HG03025 (cell line): ENCODE measurements around the gene RPS28.
A peak's percentile ranks its signal among the peaks of the same experiment; 100 is the strongest.

Source experiments
- ATAC-seq: cut with Tn5 transposase; IDR thresholded peaks from one replicate; pipeline ENCODE4 v1.9.1; 2021; ENCODE audit warnings: mild to moderate bottlenecking, moderate library complexity; ENCODE audit not compliant: unreplicated experiment, low FRiP score

RPS28 gene

DNA sequence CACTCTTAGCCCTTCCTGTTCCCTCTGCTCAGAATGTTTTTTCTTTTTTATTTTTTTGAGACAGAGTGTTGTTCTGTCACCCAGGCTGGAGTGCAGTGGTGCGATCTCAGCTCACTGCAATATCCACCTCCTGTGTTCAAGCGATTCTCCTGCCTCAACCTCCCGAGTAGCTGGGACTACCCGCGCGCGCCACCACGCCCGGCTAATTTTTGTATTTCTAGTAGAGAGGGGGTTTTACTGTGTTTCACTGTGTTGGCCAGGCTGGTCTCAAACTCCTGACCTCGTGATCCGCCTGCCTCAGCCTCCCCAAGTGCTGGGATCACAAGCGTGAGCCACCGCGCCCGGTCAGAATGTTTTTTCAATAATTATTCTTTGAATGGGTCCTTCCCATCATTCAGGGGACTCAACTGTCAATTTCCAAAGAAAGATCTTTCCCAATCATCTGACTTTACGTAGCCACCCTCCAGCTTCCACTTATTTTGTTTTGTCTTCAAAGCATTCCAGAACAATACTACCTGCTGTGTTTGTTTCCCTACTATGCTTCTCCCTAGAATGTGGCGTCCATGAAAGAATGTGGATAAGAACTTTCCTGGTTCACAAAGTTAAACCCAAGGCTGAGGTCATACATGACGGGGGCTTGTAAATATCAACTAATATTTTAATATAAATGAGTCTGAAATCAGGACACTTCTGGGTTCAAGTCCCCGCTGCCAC is 1.3 kb upstream of the RPS28 start:
- ATAC-seq: no peak

DNA sequence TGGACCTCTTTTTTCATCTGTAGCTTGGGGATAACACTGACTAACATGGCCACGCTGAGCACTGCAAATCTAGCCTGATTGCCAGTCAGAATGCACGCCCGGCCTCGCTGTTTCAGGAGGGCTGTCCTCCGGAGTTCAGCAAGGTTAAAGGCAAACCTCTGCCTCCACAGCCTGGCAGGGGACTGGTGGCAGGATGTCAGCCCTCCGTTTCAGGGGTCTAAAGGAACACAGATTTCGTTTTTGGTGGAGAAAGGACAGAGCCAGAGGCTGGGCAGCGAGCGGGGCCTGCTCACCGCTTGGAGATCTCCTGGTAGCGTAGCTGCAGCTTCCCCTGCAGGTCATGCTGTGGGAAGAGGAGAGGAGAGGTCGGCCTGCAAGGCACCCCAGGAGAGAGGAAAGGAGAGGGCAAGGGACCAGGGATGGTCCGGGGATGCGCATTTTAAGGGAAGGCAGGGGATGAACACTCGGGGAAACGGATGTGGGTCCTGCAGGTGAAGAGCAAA is 681 bp upstream of the RPS28 start:
- peak; percentile 16 for ATAC-seq

GRCh38 chr19:8321986-8322637 is 816 bp downstream of the RPS28 start:
- no peak for ATAC-seq

DNA sequence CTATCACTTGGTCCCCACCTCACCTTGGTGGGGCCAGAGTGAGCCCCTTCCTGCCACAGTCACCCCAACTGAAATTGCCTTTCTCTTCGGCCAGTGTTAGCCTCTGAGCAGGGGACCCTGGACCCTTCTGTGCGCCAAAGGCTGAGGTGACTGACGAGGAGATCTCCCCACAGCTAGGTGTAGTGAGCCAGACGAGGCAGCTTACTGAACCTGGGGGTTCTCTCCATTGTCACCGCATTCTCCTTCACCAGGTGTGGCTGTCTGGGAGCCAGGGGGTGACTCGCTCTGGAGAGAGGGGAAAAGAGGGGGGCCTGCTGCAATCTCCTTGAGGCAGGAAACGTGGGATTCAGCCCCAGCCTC is 1.3 kb downstream of the RPS28 start:
- no peak for ATAC-seq

DNA sequence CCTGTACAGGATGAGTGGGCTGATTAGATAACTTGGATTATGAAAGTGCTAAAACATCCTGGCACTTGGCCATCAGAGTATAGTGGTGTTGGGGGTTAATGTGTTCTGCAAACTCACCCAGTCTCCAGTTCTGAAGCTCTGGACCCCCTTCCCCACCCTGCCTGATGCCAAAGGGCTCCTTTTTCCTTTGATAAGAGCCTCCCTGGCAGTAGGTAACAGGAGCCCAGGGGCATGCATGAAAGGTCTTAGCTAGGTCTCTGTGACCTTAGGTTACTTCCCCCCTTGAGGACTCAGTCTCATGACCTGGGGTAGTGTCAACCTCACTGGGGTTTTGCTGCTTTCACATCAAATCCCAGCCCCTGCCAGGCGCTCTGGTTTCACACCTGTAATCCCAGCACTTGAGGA is 2.5 kb downstream of the RPS28 start:
- no peak for ATAC-seq

DNA sequence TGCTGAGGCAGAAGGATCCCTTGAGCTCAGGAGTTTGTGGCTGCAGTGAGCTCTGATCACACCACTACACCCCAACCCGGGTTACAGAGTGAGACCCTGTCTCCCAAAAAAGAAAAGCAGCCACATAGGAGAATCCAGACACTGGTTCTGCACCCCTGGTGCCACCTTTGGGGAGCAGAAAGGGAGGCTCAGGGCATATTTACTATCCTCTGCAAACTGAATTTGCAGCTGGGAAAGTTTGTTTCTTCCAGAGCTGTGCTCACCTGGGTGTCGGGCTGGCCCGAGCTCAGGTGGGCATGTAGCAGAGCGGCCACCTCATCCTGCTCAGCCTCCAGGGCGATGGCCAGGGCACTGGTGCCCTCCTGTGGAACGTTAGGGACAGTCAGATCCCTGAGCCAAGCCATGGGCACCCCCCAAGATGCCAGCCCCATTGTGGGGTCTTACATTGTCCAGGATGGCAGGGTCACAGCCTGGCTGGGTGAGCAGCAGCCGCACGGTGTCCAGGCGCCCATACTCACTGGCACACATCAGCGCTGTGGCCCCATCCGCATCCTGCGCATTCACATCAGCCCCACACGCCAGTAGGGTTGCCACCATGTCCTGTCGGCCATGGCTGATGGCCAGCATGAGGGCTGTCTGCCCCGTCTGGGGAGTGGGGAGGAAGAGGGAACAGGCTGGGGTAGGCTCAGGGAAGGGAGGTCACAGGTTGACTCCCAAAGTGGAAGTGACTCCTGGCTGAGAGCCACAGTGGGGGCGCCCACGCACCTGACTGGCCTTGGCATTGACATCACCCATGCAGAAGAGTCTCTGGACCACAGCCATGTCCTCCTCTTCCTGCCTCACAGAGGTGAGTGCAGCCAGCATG is 3.1 kb downstream of the RPS28 start:
- ATAC-seq: no peak

DNA sequence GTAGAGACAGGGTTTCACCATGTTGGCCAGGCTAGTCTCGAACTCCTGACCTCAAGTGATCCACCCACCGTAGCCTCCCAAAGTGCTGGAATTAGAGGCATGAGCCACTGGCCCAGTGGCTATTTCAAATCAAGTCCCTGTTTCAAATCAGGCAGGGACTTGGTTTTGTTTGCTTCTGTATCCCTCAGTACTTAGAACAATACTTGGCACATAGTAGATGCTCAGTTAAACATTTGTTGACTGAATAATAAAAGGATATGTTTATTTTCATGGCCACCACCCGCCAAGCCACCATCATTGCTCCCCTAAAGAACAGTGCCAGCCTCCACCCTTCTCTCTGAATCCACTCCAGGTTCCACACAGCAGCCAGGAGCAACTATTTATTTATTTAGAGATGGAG is 4.2 kb downstream of the RPS28 start:
- no peak for ATAC-seq

GRCh38 chr19:8329996-8330395 is 8.7 kb downstream of the RPS28 start:
- ATAC-seq: no peak

- no peak for ATAC-seq
Observed at GRCh38 chr19:8331263-8331845, 10.1 kb downstream of the RPS28 start.

DNA sequence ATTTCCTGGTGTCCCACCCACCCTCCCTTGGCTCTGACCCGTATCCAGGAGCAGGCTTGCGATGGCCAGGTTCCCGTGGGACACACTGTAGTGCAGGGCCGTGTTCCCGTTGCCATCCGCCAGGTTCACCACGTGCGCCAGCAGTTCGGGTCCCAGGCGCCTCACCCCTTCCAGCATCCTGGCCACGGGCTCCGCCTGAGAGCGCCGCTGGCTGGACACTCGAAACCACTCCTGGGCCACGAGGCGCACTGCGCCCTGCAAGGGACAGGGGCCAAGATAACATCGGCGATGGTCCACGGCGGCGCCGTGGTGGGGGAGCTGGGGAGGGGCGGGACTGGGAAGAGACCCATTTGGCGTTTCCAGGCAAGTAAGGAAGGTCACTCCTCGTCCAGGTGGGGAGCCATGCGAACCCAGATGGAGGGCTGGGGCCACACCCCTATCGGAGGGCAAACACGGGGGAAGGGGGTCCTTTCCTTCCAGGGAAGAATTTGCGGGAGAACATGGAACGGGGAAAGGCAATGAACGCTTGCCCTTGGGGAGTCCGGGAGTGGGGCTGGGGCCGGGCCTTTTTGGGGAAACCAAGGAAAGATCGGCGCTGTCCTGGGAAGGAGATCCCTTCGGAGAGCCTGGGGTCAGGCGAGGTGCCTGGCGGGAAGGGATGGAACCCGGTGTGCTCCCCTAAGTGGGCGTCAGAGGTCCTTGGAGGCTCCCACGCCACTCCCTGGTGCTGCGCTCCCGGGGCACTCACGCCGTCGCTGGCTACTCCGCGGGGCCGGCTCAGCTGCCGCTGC is 11.9 kb downstream of the RPS28 start:
- ATAC-seq: no peak

- ATAC-seq: no peak
Observed at GRCh38 chr19:8333767-8334457, 12.6 kb downstream of the RPS28 start.

- ATAC-seq: no peak
Observed at GRCh38 chr19:8334458-8335342, 13.4 kb downstream of the RPS28 start.

DNA sequence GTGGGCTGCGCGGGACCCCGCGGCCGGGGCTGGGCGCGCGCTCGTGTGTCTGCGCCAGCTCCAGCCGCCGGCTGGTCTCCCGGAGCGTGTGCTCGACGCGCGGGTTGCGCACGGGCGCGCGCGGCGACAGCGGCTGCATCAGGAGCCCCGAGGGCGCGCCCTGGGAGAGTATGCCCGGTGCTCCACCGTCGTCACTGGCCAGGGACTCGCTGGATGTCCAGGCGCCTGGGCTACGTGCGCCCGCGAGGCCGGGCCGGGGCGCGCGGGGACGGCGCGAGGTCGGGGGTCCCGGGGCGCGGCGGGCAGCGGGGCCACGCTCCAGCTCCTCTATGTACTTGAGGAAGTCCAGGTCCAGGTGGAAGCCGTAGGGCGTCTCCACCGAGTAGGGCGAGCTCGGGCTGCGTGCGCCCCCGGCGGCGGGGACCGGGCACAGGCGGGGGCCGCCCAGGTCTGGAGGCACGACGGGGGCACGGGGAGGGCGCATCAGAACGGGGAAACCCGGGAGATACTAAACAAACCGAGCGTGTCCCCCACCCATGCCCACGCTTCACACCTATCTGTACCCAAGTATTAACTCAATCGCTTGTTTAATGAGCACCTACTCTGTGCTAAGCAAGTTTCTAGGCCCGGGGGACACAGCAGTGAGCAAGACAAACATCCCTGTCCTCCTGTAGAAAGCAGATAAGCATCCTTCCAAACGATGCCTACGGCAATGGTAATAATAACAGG is 14.2 kb downstream of the RPS28 start:
- ATAC-seq: no peak

GRCh38 chr19:8336072-8336569 is 14.8 kb downstream of the RPS28 start:
- ATAC-seq: no peak

DNA sequence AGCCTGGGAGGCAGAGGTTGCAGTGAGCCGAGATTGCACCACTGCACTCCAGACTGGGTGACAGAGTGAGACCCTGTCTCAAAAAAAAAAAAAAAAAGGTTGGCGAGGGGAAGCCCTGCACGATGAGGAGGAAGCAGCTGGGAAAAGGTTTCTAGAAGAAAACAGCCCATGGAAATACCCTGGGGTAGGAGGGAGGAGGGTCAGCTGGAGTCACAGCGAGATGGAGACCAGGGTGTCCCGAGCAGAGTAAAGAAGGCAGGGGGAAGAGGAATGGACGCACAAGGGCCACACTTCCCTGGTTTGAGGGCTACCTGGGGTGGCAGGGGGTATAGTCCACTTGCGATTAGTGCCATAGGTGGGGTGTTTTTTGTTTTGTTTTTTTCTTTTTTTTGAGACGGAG is 15.4 kb downstream of the RPS28 start:
- no peak for ATAC-seq

DNA sequence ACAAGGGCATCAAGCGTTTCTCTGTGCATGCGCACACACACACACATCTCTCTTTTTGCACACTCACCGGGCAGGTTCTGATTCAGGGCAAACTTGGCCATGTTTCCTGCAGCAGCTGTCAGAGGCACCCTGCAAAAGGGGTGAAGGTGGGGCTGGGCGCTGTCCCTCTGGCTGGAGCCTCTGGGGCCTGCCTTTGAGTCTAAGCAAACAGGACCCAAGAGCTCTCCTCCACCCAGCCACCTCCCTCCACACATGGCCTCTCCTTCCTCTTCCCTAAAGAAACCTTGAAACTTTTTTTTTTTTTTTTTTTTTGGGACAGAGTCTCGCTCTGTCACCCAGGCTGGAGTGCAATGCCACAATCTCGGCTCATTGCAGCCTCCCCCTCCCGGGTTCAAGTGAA is 16.4 kb downstream of the RPS28 start:
- ATAC-seq: no peak

DNA sequence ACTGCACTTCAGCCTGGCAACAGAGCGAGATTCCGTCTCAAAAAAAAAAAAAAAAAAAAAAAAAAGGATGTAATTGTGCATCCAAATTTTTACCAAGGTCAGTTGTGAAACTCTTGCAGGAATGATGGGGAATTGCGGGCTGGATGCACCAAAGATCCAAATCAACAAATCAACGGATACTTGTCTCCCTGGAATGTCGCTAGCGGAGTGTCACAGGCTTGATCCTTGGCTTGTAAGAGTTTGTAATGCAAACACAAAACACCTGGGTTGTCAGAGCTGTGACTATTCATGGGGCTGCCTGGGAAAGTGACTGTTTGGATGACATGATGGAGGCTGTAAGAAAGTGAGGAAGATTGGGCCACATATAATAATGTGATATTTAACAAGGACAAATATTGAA is 17.5 kb downstream of the RPS28 start:
- ATAC-seq: no peak
